Choroid plexus epithelial cell (primary cell): Measurements from ENCODE around the gene TTC28.

Source experiments
- DNase-seq: peaks from one replicate; pipeline ENCODE4 v3.0.0-alpha.2; 2010; ENCODE audit warnings: low read depth
- H3K4me3 ChIP-seq: 2 replicates; pipeline ENCODE4 v1.5.1; 2011; ENCODE audit warnings: low read depth, mild to moderate bottlenecking, control low read depth, low read length, moderate library complexity
- TF ChIP-seq, protein P1 (sequence below): conservative IDR thresholded peaks from 2 replicates; pipeline ENCODE4 v1.5.1; 2011; ENCODE audit warnings: low read depth, mild to moderate bottlenecking, control low read depth, inconsistent platforms, low read length, moderate library complexity

TTC28 gene

DNA sequence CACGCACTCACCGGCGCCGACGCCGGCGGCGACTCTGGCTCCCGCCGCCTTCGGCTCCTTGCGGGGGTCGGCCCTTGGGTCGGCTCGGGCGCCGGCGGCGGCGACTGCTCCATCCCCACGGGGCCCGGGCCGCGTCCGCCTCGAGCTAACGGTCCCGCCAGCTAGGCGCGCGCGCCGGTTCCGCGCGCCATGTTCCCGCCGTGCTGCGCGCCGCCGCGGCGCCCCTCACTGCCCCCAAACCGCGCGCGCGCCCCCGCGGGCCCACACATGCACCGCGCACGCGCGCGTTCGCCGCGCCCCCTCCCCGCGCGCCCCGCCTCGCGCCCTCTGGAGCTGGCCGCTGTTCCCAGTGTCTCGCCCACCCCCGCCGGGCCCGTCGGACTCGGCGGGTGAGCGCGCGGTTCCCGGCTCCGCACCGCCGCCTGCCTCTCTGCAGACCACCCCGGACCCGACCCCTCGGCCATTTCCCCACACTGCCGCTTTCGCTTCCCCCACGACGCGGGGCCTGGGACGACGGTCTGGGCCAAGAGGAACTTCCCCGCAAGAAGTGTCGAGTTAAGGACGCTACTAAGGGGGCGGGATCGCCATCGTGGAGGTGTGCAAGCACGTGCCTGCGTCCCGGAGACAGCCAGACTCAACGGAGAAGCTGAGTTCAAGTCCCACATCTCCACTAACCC is at the start of gene TTC28:
Gene TTC28, minus strand, starts transcription at position 230 of the 677 bp plus-strand sequence. Its CDS starts 117 bp downstream, at position 113.
- H3K4me3 ChIP-seq = peak within 1 kb of the TSS; percentile 65
- peak; percentile 70 for DNase-seq

DNA sequence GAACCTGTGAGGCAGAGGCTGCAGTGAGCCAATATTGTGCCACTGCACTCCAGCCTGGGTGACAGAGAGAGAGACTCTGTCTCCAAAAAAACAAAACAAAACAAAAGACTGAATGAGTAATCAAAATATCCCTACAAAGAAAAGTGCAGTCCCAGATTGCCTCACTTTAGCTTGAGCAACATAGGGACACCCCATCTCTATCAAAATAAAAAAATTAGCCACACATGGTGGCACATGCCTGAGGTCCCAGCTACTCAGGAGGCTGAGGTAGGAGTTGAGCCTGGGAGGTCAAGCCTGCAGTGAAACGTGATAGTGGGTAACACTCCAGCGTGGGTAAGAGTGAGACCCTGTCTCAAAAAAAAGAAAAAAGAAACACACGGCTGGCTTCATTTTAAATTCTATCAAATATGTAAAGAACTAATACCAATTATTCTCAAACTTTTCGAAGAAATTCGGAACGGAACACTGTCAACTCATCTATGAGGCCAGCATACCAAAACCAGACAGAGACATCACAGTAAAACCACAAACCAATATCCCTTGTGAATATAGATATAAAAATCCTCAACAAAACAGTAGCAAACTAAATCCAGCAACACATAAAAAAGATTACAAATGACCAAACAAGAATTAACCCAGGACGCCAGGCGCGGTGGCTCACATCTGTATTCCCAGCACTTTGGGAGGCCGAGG is 49.1 kb upstream of the TTC28 start:
- TF ChIP-seq, protein P1, sequence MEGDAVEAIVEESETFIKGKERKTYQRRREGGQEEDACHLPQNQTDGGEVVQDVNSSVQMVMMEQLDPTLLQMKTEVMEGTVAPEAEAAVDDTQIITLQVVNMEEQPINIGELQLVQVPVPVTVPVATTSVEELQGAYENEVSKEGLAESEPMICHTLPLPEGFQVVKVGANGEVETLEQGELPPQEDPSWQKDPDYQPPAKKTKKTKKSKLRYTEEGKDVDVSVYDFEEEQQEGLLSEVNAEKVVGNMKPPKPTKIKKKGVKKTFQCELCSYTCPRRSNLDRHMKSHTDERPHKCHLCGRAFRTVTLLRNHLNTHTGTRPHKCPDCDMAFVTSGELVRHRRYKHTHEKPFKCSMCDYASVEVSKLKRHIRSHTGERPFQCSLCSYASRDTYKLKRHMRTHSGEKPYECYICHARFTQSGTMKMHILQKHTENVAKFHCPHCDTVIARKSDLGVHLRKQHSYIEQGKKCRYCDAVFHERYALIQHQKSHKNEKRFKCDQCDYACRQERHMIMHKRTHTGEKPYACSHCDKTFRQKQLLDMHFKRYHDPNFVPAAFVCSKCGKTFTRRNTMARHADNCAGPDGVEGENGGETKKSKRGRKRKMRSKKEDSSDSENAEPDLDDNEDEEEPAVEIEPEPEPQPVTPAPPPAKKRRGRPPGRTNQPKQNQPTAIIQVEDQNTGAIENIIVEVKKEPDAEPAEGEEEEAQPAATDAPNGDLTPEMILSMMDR = no peak
- DNase-seq = peak; percentile 48

DNA sequence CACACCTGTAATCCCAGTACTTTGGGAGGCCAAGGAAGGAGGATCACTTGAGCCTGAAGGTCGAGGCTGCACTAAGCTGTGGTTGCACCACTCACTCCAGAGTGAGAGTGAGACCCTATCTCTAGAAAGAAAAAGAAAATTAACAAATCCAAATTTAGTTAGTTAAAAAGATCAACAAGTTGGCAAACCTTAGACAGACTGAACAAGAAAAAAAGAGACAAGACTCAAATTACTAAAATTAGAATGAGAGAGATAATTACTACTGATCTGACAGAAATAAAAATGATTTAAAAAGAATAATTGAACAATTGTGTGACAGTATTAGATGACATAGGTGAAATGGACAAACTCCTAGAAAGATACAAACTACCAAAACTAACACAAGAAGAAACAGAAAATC is 48.4 kb upstream of the TTC28 start:
- H3K4me3 ChIP-seq = no peak overlapping the region
- TF ChIP-seq, protein P1 = no peak
- no peak for DNase-seq

More for the DNA sequence above, 49.1 kb upstream of the TTC28 start:
- H3K4me3 ChIP-seq = no peak overlapping the region

DNA sequence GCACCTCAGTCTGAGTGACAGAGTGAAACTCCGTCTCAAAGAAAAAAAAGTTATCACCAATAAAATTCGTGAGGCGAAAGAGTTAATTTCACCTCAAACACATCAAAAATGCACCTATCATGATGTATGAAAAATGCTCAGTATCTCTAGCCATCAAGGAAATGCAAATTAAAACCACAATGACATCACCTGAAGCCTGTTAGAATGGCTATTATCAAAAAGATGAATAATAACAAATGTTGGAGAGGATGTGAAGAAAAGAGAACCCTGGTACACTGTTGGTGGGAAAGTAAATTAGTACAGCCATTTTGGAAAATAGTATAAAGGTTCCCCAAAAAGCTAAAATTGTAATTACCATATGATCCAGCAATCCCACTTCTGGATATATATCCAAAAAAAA is 38.4 kb upstream of the TTC28 start:
- DNase-seq = no peak
- TF ChIP-seq, protein P1 = no peak
- no peak overlapping the region for H3K4me3 ChIP-seq

DNA sequence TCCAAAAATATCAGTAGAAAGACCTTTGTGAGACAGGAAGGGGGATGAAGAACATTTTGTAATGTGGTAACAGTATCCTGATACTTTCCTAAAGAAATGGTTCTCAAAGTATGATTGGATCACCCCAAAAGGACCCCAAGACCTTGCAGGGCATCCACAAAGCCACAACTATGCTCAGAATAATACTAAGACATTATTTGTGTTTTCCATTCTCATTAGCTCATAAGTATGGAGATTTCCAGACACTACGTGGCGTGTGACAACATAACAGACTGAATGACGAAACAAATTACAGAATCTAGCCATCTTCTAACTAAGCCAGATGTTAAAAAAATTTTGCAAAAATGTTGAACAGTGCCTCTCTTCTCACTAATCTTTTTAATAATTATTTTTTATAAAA is 37.0 kb upstream of the TTC28 start:
- H3K4me3 ChIP-seq = no peak overlapping the region

DNA sequence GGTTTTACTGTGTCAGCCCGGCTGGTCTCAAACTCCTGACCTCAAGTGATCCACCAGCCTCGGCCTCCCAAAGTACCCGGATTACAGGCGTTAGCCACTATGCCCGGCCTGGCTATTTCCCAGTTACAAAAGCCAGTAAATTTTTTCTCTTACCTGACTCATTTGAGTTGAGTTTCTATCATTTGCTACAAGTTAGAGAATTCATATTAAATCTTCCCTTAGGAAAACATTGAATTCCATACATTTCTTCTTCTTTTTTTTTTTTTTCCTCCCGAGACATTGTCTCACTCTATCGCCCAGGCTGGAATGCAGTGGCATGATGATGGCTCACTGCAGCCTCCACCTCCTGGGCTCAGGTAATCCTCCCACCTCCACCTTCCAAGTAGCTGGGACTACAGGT is 36.0 kb upstream of the TTC28 start:
- no peak for DNase-seq
- no peak overlapping the region for H3K4me3 ChIP-seq
- TF ChIP-seq, protein P1 = no peak

More for the DNA sequence above, 37.0 kb upstream of the TTC28 start:
- DNase-seq = peak; percentile 88
- TF ChIP-seq, protein P1 = no peak

DNA sequence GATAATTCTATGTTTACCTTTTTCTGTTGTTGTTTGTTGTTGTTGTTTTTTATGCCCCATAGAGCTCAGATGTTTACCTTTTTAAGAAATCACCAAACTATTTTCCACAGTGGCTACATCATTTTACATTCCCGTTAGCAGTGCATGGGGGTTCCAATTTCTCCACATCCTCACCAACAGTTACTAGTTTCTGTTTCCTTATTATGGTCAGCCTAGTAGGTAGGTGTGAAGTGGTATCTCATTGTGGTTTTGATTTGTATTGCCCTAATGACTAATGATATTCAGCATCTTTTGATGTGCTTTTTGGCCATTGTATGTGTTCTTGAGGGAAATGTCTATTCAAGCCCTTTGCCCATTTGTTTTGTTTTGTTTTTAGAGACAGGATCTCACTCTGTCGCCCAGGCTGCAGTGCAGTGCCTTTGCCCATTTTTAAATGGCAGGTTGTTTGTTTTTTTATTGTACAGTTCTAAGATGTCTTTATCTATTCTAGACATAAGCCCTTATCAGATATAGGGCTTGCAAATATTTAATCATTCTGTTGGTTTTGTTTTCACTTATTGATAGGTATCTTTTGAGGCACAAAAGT is 34.5 kb upstream of the TTC28 start:
- no peak overlapping the region for H3K4me3 ChIP-seq
- no peak for DNase-seq
- TF ChIP-seq, protein P1 = no peak
